RWPE1 (cell line): ENCODE measurements around the gene RMRP.
A peak's percentile ranks its signal among the peaks of the same experiment; 100 is the strongest.

Experiments used
- CTCF ChIA-PET: fragments of 350-600 bp; sonication (Branson Sonifier 250); formaldehyde crosslinking; extraction: SDS; loops from one replicate; lab custom pipeline; 2021; lab: Yijun Ruan, JAX
- POLR2A ChIA-PET: fragments of 400-600 bp; formaldehyde crosslinking; extraction: SDS; loops from one replicate; lab custom pipeline; 2020; ENCODE audit warnings: antibody characterized with exemption; ENCODE audit not compliant: low non-redundant PET; lab: Yijun Ruan, JAX
- DNase-seq: peaks from one replicate; pipeline ENCODE4 v3.0.0; 2012; ENCODE audit warnings: low spot score
- H3K27ac ChIP-seq: fragments of 450-650 bp; 2 replicates; pipeline ENCODE4 v1.5.1; 2017
- TF ChIP-seq, protein P1 (sequence below): fragments of 450-650 bp; conservative IDR thresholded peaks from 2 replicates; pipeline ENCODE4 v1.5.1; 2017; ENCODE audit warnings: low read depth, mild to moderate bottlenecking

RMRP gene

GRCh38 chr9:35657546-35658136 lies at the start of gene RMRP:
TSS of gene RMRP (minus strand) at chr9:35658019.
- H3K27ac ChIP-seq, result peak within 1 kb of the TSS; percentile 92
- TF ChIP-seq, protein P1, sequence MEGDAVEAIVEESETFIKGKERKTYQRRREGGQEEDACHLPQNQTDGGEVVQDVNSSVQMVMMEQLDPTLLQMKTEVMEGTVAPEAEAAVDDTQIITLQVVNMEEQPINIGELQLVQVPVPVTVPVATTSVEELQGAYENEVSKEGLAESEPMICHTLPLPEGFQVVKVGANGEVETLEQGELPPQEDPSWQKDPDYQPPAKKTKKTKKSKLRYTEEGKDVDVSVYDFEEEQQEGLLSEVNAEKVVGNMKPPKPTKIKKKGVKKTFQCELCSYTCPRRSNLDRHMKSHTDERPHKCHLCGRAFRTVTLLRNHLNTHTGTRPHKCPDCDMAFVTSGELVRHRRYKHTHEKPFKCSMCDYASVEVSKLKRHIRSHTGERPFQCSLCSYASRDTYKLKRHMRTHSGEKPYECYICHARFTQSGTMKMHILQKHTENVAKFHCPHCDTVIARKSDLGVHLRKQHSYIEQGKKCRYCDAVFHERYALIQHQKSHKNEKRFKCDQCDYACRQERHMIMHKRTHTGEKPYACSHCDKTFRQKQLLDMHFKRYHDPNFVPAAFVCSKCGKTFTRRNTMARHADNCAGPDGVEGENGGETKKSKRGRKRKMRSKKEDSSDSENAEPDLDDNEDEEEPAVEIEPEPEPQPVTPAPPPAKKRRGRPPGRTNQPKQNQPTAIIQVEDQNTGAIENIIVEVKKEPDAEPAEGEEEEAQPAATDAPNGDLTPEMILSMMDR, result no peak
- POLR2A ChIA-PET, result interaction anchor here (1.2 kb wide), 1 partner anchor 52 kb away, joined by 3 read pairs; the partner anchor contains the start of gene TESK1
- CTCF ChIA-PET, result interaction anchor here (0.6 to 2.9 kb wide), 13 partner anchors 9 to 241 kb away, joined by 3 to 21 read pairs (median 4); partner anchors contain the start of genes CREB3, TLN1 and TPM2
- DNase-seq, result peak; percentile 98

DNA sequence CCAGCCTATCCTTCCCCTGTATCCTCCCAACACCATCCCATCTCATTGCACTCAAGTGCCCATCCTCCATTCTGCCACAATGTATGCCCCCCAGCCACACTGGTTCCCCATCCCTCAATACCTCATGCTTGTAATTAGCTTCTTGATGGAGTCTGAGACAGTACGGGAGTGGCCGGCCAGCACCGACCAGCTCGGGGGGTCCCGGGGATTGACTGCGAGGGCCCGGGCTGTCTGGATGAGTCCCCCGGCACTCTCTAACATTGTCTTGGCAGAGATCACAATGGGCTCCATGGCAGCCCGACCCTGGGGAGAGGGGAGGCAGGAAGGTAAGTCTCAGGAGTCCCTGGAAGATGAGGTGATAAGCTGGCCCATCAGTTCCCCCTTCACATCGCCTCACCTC lies 49.1 kb upstream of the RMRP start:
- ChIA-PET CTCF (interaction anchor here (2.0 kb wide), 1 partner anchor 11 kb away, joined by 10 read pairs; no protein-coding TSS in a partner anchor), POLR2A (no interaction called here)
- no peak for DNase-seq
- H3K27ac ChIP-seq, result no peak overlapping the region
- TF ChIP-seq, protein P1, result no peak

DNA sequence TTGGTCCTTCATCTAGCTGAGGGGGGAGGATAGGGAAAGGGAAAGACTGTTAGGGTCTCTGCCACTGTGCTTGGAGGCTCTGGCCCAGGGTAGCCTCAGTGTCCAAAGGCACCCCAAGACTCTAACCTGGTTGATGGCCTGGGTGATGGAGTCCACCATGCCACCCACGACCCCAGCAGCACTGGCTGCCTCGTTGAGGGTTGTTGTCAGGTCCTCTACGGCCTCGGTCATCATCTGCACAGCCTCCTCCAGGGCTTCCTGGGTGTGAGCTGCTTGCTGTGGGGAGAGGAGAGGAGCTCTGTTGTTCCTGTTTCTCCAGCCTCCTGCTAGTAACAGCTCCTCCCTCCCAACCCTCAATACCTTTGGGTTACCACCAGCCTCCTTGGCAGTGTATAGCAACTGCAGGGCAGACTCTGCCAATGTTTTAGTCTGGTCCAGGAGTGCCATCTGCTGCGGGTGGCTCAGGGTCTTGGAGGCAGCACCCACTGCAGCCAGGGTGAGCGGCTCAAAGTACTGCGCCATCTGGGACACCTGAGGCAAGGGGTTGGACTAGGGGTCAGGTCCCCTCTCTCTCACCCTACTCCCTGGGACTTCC lies 48.1 kb upstream of the RMRP start:
- no peak overlapping the region for H3K27ac ChIP-seq
- CTCF ChIA-PET, result interaction anchor here (0.6 to 0.7 kb wide), 2 partner anchors 67 to 1067 kb away, joined by 3 read pairs; no protein-coding TSS in a partner anchor
- TF ChIP-seq, protein P1, result no peak
- DNase-seq, result no peak
- POLR2A ChIA-PET, result no interaction called here

DNA sequence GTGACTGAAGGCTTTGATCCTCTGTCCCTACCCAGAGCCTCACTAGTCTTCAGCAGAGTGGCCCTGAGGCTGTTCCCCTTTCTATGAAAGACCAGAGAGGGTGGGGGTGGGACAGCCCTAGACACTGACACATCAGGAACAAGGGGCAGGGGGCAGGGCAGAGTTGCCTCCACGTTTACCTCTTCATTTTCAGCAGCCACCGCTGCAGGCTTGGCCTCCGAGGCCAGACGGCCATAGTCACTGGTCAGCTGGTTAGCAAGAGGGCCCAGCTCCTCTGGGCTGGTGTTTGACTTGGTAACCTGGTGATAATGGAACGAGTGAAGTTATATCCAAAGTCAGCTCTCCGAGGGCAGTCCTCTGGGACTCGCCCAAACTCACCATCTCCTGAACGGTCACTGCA lies 47.6 kb upstream of the RMRP start:
- ChIA-PET CTCF (interaction anchor here (0.6 kb wide), 1 partner anchor 68 kb away, joined by 3 read pairs; no protein-coding TSS in a partner anchor), POLR2A (no interaction called here)
- no peak for DNase-seq
- no peak overlapping the region for H3K27ac ChIP-seq
- TF ChIP-seq, protein P1, result no peak

DNA sequence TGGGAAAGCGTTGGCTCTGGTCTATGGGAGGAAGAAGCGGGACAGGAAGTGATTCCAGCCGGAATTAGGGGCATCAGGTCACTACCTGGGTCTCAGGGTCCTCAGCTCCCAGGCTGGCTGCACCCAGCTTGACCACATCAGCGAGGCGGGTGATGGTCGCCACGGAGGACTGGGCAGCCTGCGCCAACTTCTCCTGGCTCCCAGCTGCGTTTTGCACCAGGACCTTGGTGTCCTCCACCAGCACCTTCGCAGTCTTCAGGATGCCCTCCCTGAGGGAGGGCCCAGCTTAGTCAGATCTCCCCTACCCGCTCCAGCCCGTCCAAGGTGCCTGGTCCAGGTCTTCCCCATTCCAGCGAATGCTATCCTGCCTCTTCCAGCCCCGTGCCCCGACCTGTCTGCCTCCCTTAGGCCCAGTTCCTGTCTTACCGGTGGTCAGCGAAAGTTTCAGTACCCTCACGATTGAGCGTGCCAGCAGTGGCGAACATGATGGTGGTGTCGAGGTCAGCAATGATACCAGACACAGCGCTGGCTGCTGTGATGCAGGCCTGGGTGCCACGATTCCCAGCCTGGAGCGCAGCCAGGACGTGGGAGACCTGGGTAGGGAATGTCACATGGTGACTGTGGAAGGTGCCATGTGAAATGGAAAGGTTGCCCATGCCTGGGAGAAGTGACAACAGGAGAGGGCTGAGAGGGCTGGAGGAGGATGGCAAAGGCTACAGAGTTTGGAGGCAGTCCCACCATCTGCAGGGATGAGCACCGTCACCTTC lies 46.3 kb upstream of the RMRP start:
- no peak for DNase-seq
- ChIA-PET POLR2A (no interaction called here), CTCF (interaction anchor here (0.7 to 0.9 kb wide), 2 partner anchors 92 to 364 kb away, joined by 3 to 4 read pairs; no protein-coding TSS in a partner anchor)
- TF ChIP-seq, protein P1, result no peak
- no peak overlapping the region for H3K27ac ChIP-seq

DNA sequence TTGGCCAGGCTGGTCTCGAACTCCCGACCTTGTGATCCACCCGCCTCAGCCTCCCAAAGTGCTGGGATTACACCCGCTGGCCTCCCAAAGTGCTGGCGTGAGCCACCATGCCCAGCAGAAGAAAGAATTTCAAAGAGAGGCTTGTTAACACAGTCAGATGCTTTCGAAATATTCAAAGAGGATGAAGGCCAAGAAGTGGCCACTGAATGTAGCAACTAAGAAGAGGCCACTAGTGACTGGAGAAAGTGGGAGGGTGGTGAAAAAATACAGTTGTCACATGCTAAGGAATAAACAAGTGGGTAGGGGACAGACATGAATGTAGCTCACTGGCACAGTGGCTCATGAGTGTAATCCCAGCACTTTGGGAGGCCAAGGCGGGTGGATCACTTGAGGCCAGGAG lies 44.9 kb upstream of the RMRP start:
- ChIA-PET CTCF (no interaction called here), POLR2A (no interaction called here)

More for the DNA sequence above, 44.9 kb upstream of the RMRP start:
- H3K27ac ChIP-seq, result no peak overlapping the region
- no peak for DNase-seq
- TF ChIP-seq, protein P1, result no peak
